ENCODE measurements around the gene DCTN5. TPM values are rescaled to one million over a fixed set of nuclear protein-coding genes. Genes with fewer than 3 reads are reported as not detected.

DCTN5 gene
- total RNA-seq, 1 donor from 2014 or later = 68.4 TPM

DNA sequence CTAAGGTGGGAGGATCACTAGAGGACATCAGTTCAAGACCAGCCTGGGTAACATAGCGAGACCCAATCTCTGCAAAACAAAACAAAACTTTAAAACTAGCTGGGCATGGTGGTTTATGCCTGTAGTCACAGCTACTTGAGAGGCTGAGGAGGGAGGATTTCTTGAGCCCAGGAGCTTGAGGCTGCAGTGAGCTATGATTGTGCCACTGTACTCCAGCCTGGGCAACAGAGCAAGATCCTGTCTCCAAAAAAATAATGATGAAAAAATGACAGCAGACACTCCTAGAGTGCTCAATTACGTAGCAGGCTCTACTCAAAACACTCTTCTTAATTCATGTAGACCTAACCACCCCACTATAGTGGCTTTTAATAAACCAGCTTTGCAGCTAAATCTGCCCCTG lies 58.8 kb downstream of the DCTN5 start:
- H3K4me3 ChIP-seq (ENCODE audit: low read depth, low read length) = no peak overlapping the region
- no peaks in the 10 kb centered on the region for H3K27me3 ChIP-seq (ENCODE audit: control insufficient read depth, insufficient read depth, low read length)
- TF ChIP-seq, protein P1, sequence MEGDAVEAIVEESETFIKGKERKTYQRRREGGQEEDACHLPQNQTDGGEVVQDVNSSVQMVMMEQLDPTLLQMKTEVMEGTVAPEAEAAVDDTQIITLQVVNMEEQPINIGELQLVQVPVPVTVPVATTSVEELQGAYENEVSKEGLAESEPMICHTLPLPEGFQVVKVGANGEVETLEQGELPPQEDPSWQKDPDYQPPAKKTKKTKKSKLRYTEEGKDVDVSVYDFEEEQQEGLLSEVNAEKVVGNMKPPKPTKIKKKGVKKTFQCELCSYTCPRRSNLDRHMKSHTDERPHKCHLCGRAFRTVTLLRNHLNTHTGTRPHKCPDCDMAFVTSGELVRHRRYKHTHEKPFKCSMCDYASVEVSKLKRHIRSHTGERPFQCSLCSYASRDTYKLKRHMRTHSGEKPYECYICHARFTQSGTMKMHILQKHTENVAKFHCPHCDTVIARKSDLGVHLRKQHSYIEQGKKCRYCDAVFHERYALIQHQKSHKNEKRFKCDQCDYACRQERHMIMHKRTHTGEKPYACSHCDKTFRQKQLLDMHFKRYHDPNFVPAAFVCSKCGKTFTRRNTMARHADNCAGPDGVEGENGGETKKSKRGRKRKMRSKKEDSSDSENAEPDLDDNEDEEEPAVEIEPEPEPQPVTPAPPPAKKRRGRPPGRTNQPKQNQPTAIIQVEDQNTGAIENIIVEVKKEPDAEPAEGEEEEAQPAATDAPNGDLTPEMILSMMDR (IDR thresholded peaks at IDR 0.05; ENCODE audit: insufficient read depth, low read length, poor library complexity, severe bottlenecking) = no peak
- H3K36me3 ChIP-seq (ENCODE audit: control insufficient read depth, insufficient read depth, low read length) = no peaks in the 10 kb centered on the region
- no peak for DNase-seq (ENCODE audit: low read depth)

GRCh38 chr16:23700509-23700908 lies 59.2 kb downstream of the DCTN5 start:
- H3K27me3 ChIP-seq (ENCODE audit: control insufficient read depth, insufficient read depth, low read length) = no peaks in the 10 kb centered on the region
- DNase-seq (ENCODE audit: low read depth) = no peak
- H3K36me3 ChIP-seq (ENCODE audit: control insufficient read depth, insufficient read depth, low read length) = no peaks in the 10 kb centered on the region
- TF ChIP-seq, protein P1 (IDR thresholded peaks at IDR 0.05; ENCODE audit: insufficient read depth, low read length, poor library complexity, severe bottlenecking) = no peak
- no peak overlapping the region for H3K4me3 ChIP-seq (ENCODE audit: low read depth, low read length)

- DNase-seq (ENCODE audit: low read depth) = no peak
- no peaks in the 10 kb centered on the region for H3K27me3 ChIP-seq (ENCODE audit: control insufficient read depth, insufficient read depth, low read length)
- no peak overlapping the region for H3K4me3 ChIP-seq (ENCODE audit: low read depth, low read length)
- TF ChIP-seq, protein P1 (IDR thresholded peaks at IDR 0.05; ENCODE audit: insufficient read depth, low read length, poor library complexity, severe bottlenecking) = no peak
- no peaks in the 10 kb centered on the region for H3K36me3 ChIP-seq (ENCODE audit: control insufficient read depth, insufficient read depth, low read length)
Measured at GRCh38 chr16:23701045-23701444, 59.8 kb downstream of the DCTN5 start.

GRCh38 chr16:23702951-23703350 lies 61.7 kb downstream of the DCTN5 start:
- Histone ChIP-seq H3K36me3 (ENCODE audit: control insufficient read depth, insufficient read depth, low read length) (no peaks in the 10 kb centered on the region), H3K27me3 (ENCODE audit: control insufficient read depth, insufficient read depth, low read length) (peaks cover 7% of the 10 kb centered on the region), H3K4me3 (ENCODE audit: low read depth, low read length) (no peak overlapping the region)
- TF ChIP-seq, protein P1 (IDR thresholded peaks at IDR 0.05; ENCODE audit: insufficient read depth, low read length, poor library complexity, severe bottlenecking) = no peak
- no peak for DNase-seq (ENCODE audit: low read depth)

- DNase-seq (ENCODE audit: low read depth) = no peak
Measured at GRCh38 chr16:23704772-23705516, 63.7 kb downstream of the DCTN5 start.

More at GRCh38 chr16:23704772-23705516, 63.7 kb downstream of the DCTN5 start:
- Histone ChIP-seq H3K36me3 (ENCODE audit: control insufficient read depth, insufficient read depth, low read length) (no peaks in the 10 kb centered on the region), H3K4me3 (ENCODE audit: low read depth, low read length) (no peak overlapping the region), H3K27me3 (ENCODE audit: control insufficient read depth, insufficient read depth, low read length) (peaks cover 7% of the 10 kb centered on the region)
- TF ChIP-seq, protein P1 (IDR thresholded peaks at IDR 0.05; ENCODE audit: insufficient read depth, low read length, poor library complexity, severe bottlenecking) = no peak
